Adrenal gland (tissue), 12 donors: Measurements from ENCODE around the gene PPP2R1B. TPM values are rescaled to one million over a fixed set of nuclear protein-coding genes. Genes with fewer than 3 reads are reported as not detected.

Experiments
- DNase-seq, 7 donors: peaks; one replicate each; pipeline ENCODE4 v3.0.0-alpha.2; 2019 to 2020
- H3K27ac ChIP-seq, 5 donors: fragments of 200-600 bp; sonication (generic) in 4 of 5; 1 replicate in 3 of 5; 2 replicates in 2 of 5; pipeline versions ENCODE4 v1.5.1 to v1.8.0; 2016 to 2020; ENCODE audit warnings: mild to moderate bottlenecking in 1 of 5
- H3K27me3 ChIP-seq: fragments of 200-600 bp; 2 replicates; pipeline ENCODE4 v1.8.0; 2021
- H3K36me3 ChIP-seq, 2 donors: fragments of 200-600 bp; replicated peaks in 1 of 2; 1 replicate in 1 of 2; 2 replicates in 1 of 2; pipeline versions ENCODE4 v1.5.1 to v1.8.0; 2018 to 2022
- H3K4me1 ChIP-seq, 2 donors: fragments of 200-600 bp; replicated peaks in 1 of 2; 1 replicate in 1 of 2; 2 replicates in 1 of 2; pipeline versions ENCODE4 v1.5.1 to v1.8.0; 2018 to 2021
- H3K4me3 ChIP-seq, 4 donors: fragments of 200-600 bp; sonication (generic) in 3 of 4; one replicate each; pipeline ENCODE4 v1.5.1; 2016 to 2018
- H3K9me3 ChIP-seq, 3 donors: fragments of 200-600 bp; sonication (generic) in 1 of 3; replicated peaks in 1 of 3; 1 replicate in 2 of 3; 2 replicates in 1 of 3; pipeline versions ENCODE4 v1.5.1 to v1.8.0; 2016 to 2021
- POLR2A ChIP-seq, 2 donors: fragments of 450-650 bp; IDR thresholded peaks; one replicate each; pipeline ENCODE4 v1.6.1; 2017; ENCODE audit warnings: antibody characterized with exemption in 2 of 2, mild to moderate bottlenecking in 2 of 2, moderate library complexity in 1 of 2
- WGBS, 4 donors: extraction: QIAGEN DNeasy Blood & Tissue Kit in 2 of 4; methylation state at CpG; one replicate each; pipeline versions ENCODE4 v1.1.5 to v1.1.7; 2013 to 2017; 5-methylcytosine and 5-hydroxymethylcytosine counted together
- intact Hi-C, 2 donors: fragments of 100-400 bp; cut with DNase I; formaldehyde crosslinking; loops; one replicate each; pipeline versions ENCODE4 v1.14.1 to v1.15.0; 2022 to 2023
- polyA plus RNA-seq, 3 donors: library from polyadenylated mRNA; stranded (reverse); fragments of 200-250 nt in 2 of 3; fragments of 350-450 nt in 1 of 3; fragmentation: Illumina TruSeq in 1 of 3; extraction: RNeasy Lipid Tissue Mini Kit (QIAGEN cat#74804) in 1 of 3; gene quantifications; one replicate each; pipeline ENCODE4 v1.2.3, GENCODE V29; 2013 to 2014
- total RNA-seq, 9 donors: library from RNA; depleted of rRNA in 4 of 9; stranded (reverse); fragments of >200 nt in 4 of 9; fragments of 120-200 nt in 1 of 9; fragmentation: NEBNext Ultra II Directional in 1 of 9; extraction: Animal tissue kit (Norgen Biotek cat#: 25700) in 1 of 9; gene quantifications; one replicate each; pipeline versions ENCODE4 v1.1.0 to v1.2.4, GENCODE V29; 2013 to 2023
- TF ChIP-seq, protein P1 (sequence below), 6 experiments: fragments of 450-650 bp in 4 of 6; fragments of 200-600 bp in 2 of 6; sonication (generic) in 1 of 6; IDR thresholded peaks; 1 replicate in 5 of 6; 2 replicates in 1 of 6; pipeline versions ENCODE4 v1.5.1 to v1.8.0; 2016 to 2021; ENCODE audit warnings: antibody characterized with exemption in 6 of 6, mild to moderate bottlenecking in 2 of 6, moderate library complexity in 1 of 6
- donor health status: healthy with polysubstance abuse.
- donor health status: Bipolar disorder and iron deficiency.
- donor health status: DM: yes; HTN: yes; CAD: no.
- donor health status: DM: no; HTN: no; CAD: no.
- donor health status: DM: no; HTN: no; CAD: no.
- donor health status: DM: yes; HTN: yes; CAD: no.

The PPP2R1B gene
- total and polyA plus RNA-seq, 12 donors: 10.3 to 58.1 (median 32.2) TPM

DNA sequence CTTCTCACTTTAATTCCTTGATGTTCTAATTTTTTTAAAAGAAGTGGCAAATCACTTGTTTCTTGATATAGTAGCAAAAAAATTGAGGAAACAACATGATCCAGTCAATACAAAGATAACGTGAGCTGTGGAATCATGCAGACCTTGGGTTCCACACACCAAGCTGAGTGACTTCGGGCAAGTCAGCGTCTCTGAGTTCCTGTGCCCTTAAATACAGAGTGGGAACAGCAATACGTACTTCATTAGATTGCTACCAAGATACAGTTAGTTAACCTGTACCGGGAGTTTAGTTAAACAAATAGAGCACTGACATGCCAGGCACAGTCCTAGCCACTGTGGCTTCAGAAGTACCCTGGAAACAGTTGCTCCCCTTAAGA lies 58.5 kb downstream of the PPP2R1B start:
- H3K27ac ChIP-seq: no peak overlapping the region
- WGBS, 4 donors: 91 to 98% (median 94%) methylated on average over 5 of the region's 5 CpGs
- H3K9me3 ChIP-seq: no peaks in the 10 kb centered on the region
- no peak for TF ChIP-seq POLR2A (IDR thresholded peaks at IDR 0.05)
- TF ChIP-seq, protein P1, sequence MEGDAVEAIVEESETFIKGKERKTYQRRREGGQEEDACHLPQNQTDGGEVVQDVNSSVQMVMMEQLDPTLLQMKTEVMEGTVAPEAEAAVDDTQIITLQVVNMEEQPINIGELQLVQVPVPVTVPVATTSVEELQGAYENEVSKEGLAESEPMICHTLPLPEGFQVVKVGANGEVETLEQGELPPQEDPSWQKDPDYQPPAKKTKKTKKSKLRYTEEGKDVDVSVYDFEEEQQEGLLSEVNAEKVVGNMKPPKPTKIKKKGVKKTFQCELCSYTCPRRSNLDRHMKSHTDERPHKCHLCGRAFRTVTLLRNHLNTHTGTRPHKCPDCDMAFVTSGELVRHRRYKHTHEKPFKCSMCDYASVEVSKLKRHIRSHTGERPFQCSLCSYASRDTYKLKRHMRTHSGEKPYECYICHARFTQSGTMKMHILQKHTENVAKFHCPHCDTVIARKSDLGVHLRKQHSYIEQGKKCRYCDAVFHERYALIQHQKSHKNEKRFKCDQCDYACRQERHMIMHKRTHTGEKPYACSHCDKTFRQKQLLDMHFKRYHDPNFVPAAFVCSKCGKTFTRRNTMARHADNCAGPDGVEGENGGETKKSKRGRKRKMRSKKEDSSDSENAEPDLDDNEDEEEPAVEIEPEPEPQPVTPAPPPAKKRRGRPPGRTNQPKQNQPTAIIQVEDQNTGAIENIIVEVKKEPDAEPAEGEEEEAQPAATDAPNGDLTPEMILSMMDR (IDR thresholded peaks at IDR 0.05): no peak
- intact Hi-C loops: no loop called here
- H3K4me1 ChIP-seq: peaks cover 0 to 3% of the 10 kb centered on the region in 2 donors
- H3K36me3 ChIP-seq: peaks cover 0 to 39% of the 10 kb centered on the region in 2 donors
- no peaks in the 10 kb centered on the region for H3K27me3 ChIP-seq
- DNase-seq: no peak
- H3K4me3 ChIP-seq: no peak overlapping the region

DNA sequence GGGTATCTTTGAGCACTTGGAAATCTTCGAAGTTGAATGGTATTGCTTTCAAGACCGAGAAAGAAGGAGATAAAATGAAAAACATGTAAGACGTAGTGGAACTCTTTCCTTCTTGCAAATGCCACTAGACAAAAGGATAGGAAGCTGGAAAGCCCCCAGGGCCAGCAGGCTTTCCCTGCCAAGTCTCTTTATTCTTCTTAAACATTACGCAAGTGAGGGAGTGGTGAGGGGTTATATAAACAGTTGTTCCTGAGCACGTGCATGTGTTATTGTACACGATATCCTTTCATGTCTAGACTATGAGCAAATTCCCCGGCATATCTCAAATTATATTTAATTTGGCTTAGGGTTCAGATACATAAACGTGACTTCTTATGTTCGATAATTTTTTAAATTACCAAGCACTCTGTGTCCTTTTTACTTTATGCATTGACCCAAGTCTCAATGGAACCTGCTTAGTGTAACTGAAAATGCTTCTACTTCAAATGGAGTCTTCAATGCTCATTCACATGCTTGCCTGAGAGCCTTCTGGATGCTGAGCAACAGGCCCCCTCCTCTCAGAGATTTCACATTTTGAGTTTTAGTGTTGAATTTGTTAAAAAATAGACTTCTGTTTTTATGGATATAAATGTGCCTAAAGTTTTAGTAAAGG lies 59.0 kb downstream of the PPP2R1B start:
- DNase-seq: peak in 4 of 7 donors; percentile 29 to 78 (median 45)
- no peak overlapping the region for H3K4me3 ChIP-seq
- intact Hi-C loops: no loop called here
- H3K9me3 ChIP-seq: no peaks in the 10 kb centered on the region
- H3K27me3 ChIP-seq: no peaks in the 10 kb centered on the region
- peaks cover 0 to 3% of the 10 kb centered on the region in 2 donors for H3K4me1 ChIP-seq
- TF ChIP-seq, protein P1 (IDR thresholded peaks at IDR 0.05): no peak
- TF ChIP-seq POLR2A (IDR thresholded peaks at IDR 0.05): no peak
- peaks cover 0 to 34% of the 10 kb centered on the region in 2 donors for H3K36me3 ChIP-seq
- WGBS, 4 donors: 61 to 75% (median 65%) methylated on average over 9 of the region's 9 CpGs
- H3K27ac ChIP-seq: peak overlapping the region in 2 of 5 donors; percentile 31 to 40

DNA sequence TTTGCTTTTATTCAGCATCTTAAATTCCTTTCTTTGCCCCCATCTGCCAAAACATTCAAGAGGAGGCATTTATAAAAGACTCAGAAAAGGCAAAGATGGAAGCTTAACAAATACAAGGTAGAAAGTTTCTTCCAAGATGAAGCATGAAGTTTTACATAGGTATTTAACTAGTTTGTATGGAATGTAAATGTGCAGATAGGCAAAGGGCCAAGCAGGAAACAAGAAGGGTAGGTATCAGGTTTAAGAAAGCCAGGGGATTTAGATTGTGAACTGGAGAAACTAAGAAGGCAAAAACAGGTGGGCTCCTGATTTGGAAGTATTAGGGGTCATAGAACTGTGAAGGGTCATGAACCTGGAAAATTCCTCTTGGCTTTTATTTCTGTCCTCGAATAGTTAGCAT lies 62.6 kb downstream of the PPP2R1B start:
- no peaks in the 10 kb centered on the region for H3K27me3 ChIP-seq
- no peak for TF ChIP-seq POLR2A (IDR thresholded peaks at IDR 0.05)
- TF ChIP-seq, protein P1 (IDR thresholded peaks at IDR 0.05): no peak
- H3K36me3 ChIP-seq: peaks cover 0 to 31% of the 10 kb centered on the region in 2 donors
- H3K27ac ChIP-seq: no peak overlapping the region
- H3K9me3 ChIP-seq: no peaks in the 10 kb centered on the region
- WGBS, 4 donors: 84 to 96% (median 89%) methylated on average over 1 of the region's 1 CpG
- DNase-seq: no peak
- no peak overlapping the region for H3K4me3 ChIP-seq
- peaks cover 0 to 6% of the 10 kb centered on the region in 2 donors for H3K4me1 ChIP-seq
- intact Hi-C loops: no loop called here

DNA sequence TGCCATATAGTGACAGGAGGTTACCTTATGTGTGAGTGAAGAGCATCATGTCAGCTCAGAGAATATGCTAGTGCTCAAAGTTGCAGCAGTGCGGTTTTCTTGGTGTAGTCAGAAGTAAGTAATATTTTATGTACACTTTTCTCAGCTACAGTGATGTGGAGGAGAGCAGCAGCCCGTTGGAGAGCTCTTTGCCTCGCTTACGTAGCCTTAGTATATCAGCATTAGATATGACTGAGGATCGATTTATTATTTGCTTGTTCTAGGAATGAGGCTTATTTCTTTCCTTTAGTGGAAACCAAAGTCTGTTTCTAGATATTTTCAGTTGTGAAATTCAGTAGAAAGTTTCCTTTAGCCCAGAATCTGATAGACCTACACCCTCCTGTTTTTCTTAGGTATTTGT lies 63.6 kb downstream of the PPP2R1B start:
- H3K27ac ChIP-seq: no peak overlapping the region
- H3K36me3 ChIP-seq: peaks cover 0 to 28% of the 10 kb centered on the region in 2 donors
- no peaks in the 10 kb centered on the region for H3K27me3 ChIP-seq
- 91 to 97% (median 95%) methylated on average over 5 of the region's 5 CpGs for WGBS, 4 donors
- no peak for DNase-seq
- no peak for TF ChIP-seq POLR2A (IDR thresholded peaks at IDR 0.05)
- TF ChIP-seq, protein P1 (IDR thresholded peaks at IDR 0.05): no peak
- peaks cover 0 to 8% of the 10 kb centered on the region in 2 donors for H3K4me1 ChIP-seq
- intact Hi-C loops: no loop called here
- no peak overlapping the region for H3K4me3 ChIP-seq
- no peaks in the 10 kb centered on the region for H3K9me3 ChIP-seq
